Erythroblast (primary cell): ENCODE results near the gene CFB.
"Not testable (repeated sequence)": the region's sequence is repeated elsewhere in the genome, so short reads cannot be mapped to it uniquely, and the experiment has no call there.

Experiments used
- GATA1 ChIP-seq: IDR thresholded peaks from 2 replicates; pipeline ENCODE4 v1.6.1; 2011; ENCODE audit warnings: low read depth, mild to moderate bottlenecking, control low read depth, low read length, moderate library complexity
- POLR2A ChIP-seq: IDR thresholded peaks from 2 replicates; pipeline ENCODE4 v1.6.1; 2011; ENCODE audit warnings: mild to moderate bottlenecking, low read length

DNA sequence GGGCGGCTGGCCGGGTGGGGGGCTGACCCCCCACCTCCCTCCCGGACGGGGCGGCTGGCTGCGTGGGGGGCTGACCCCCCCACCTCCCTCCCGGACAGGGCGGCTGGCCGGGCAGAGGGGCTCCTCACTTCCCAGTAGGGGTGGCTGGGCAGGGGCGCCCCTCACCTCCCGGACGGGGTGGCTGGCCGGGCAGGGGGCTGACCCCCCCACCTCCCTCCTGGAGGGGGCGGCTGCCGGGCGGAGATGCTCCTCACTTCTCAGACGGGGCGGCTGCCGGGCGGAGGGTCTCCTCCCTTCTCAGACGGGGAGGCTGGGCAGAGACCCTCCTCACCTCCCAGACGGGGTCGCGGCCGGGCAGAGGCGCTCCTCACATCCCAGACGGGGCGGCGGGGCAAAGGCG, 30.2 kb downstream of the CFB start:
- not testable (repeated sequence) for TF ChIP-seq POLR2A, GATA1
